Stimulated activated CD4-positive, alpha-beta T cell treated with anti-CD3 and anti-CD28 coated beads, Interleukin-1b, Interleukin-23, amount 100 ng/mL, for 4 hours (primary cell): ENCODE measurements around the gene CACNA1F.
A peak's percentile ranks its signal among the peaks of the same experiment; 100 is the strongest.

ENCODE experiments used
- DNase-seq, 2 donors: peaks; one replicate each; pipeline ENCODE4 v3.0.0-alpha.2; 2020; ENCODE audit warnings: low read depth in 2 of 2

The CACNA1F gene

DNA sequence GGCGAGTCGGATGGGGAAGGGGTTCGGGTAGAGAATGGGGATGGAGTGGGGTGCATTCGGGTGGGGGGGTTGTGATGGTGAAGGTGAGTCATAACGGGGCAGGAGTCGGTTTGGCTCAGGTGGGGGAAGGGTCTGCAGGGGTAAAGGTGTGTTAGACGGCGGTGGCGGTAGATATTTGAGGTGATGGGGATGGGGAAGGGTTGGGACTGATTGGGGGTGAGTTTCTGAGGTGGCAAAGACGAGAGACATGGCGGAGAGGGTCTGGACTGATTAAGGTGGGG lies 33.9 kb downstream of the CACNA1F start:
- DNase-seq: no peak

DNA sequence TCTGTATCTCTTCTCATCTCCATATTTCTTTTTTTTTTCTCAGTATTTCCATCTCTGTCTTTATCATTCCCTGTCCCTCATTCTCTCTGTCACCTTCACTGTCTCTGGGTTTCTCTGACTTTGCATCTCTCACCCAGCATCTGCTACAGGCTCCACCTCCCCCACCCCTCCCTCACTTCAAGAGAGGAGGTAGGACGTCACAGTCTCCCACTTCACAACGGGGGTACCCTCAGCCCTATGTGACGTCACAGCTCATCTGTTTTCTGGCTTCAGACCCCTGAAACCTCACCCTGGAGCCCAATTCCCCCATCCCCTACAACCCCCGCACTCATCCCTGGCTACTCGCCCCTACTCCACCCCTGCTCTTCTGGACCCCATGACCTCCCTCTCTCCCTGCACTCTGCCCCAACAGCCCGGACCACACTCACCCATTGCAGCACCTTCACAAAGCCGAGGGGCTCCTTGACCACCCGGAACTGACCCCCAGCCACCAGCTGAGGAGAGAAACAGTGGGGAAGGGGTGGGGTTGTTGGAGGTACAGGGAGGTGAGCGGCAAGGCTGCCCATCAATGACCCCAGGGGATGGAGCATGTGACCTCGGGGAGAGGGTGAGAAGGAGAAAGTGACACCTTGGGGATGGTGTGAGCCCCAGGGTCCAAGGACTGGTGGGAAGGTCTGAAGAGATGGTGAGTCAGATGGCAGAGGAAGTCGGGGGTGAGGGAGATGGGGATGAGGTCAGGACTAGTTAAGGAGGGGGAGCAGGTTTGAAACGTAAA lies 34.4 kb downstream of the CACNA1F start:
- DNase-seq: no peak

- no peak for DNase-seq
These were observed 35.5 kb downstream of the CACNA1F start for GRCh38 chrX:49197543-49198087.

- DNase-seq: no peak
These were observed 39.6 kb downstream of the CACNA1F start for GRCh38 chrX:49193542-49193964.

- no peak for DNase-seq
These were observed 40.3 kb downstream of the CACNA1F start for GRCh38 chrX:49192722-49193328.

- no peak for DNase-seq
These were observed 41.5 kb downstream of the CACNA1F start for GRCh38 chrX:49191574-49192011.

DNA sequence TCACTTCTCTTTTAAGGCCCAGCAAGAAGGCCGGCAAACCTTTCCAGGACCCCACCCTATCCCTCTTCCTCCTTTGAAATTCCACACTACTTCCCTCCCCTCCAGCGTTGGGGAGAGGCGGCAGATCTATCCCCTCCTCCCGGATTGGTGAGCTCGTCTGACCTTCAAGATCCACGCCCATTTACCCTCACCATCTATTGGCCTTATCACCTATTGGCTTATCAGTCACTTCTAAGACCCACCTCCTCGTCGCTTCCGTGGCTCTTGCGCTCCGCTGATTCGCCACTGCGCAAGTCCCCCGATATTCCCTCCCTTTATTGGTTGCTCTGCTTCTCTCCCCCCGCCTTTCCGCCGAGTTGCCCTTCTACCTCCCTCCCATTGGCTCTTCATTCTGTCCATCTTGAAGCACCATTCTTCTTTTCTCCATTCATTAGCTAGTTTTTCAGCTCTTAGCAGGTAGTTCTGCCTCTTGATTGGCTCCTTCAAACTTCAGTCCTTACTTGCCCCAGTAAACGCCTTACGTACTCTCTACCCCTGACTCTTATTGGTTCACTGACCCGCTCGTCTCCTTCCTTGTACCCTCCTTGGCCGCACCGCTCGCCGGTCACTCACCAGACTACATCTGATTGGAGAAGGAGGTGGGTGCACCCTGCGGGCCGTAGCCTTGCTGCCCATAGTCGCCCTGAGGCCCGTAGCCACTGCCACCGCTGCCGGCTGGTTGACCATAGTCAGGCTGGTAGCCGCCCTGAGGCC lies 42.1 kb downstream of the CACNA1F start:
- peak; percentile 57 to 73 for DNase-seq

DNA sequence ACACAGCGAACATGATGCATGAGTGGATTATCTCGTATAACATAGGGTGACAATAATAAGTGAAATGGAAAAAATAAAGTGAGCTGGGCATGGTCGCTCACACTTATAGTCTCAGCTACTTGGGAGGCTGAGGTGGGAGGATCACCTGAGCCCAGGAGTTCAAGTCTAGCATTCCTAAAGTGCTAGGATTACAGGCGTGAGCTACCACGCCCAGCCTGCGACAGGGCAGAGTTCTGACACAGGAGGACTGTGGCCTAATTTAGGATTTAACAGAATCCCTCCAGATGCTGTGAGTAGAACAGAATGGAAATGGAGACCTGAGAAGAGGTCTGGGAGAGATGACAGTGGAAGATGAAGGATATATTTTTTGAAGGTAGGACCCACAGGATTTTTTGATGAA lies 43.5 kb downstream of the CACNA1F start:
- no peak for DNase-seq

GRCh38 chrX:49188468-49189076 lies 44.6 kb downstream of the CACNA1F start:
- no peak for DNase-seq

- DNase-seq: no peak
These were observed 45.6 kb downstream of the CACNA1F start for GRCh38 chrX:49187526-49187925.

DNA sequence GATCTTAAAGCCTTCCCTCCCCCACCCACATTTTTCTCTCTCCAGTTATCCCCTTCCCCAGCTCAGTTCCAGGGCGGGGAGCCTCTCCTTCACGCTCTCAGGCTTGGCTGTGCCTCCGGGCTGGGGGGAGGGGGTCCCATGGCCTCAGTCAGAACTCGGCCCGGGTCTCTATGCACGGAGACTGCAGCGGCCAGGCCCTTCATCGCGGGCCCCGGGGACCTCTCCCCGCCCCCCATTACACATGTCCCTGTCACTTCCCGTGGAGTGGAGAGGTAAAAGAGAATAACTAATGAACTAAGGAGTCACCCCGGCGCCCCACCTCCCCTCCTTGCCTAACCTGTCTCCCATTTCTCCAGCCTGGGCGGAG lies 46.1 kb downstream of the CACNA1F start:
- DNase-seq: no peak

GRCh38 chrX:49186125-49187027 lies 46.8 kb downstream of the CACNA1F start, which contains the start of gene PRICKLE3:
TSS of gene PRICKLE3 (minus strand) at chrX:49186373. CDS start at chrX:49186297, 76 bp downstream.
- peak; percentile 47 to 69 for DNase-seq

DNA sequence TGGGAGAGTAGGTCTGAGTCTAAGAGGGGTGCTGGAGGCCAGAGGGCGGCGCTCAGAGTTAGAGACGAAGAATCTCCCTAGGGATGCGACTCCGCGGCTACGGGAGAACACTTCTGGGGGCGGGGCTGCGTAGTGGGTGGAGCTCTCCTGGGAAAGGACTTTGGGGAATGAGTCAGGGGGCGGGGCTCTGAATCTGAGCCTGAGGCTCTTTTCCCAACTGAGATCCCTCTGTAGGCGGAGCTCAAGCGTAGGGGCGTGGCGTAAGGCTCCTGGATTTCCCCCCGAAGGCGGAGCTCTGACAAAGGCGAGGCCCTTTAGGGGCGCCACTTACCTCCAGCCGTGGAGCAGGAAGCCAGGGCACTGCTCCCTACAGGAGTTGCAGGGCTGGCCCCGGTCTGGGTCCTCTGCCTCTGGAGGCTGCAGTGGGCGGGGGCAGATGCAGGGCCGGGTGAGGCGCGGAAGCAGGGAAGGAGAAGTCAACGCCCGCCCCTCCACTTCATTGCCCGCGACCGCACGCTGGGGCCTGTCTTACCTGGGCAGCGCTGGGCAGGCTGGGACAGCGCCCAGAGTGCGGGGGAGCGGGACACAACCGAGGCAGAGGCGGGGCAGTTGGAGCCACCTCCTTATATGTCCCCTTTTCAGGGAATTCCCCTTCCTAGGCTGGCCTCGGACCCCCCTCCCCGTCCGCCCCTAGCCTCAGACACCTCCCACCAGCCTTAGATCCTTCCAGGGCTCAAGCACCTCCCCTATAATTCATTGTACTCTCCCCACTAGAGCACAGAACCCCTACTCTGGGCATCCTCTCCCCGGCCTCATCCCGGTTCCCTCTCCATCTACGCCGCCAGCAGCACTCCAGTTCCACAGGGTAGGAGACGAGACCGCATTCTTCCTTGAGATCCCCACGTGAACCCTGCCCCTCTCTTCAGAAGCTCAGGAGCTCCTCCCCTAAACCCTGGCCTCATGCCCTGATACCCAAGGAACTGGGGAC lies 48.6 kb downstream of the CACNA1F start:
- no peak for DNase-seq

DNA sequence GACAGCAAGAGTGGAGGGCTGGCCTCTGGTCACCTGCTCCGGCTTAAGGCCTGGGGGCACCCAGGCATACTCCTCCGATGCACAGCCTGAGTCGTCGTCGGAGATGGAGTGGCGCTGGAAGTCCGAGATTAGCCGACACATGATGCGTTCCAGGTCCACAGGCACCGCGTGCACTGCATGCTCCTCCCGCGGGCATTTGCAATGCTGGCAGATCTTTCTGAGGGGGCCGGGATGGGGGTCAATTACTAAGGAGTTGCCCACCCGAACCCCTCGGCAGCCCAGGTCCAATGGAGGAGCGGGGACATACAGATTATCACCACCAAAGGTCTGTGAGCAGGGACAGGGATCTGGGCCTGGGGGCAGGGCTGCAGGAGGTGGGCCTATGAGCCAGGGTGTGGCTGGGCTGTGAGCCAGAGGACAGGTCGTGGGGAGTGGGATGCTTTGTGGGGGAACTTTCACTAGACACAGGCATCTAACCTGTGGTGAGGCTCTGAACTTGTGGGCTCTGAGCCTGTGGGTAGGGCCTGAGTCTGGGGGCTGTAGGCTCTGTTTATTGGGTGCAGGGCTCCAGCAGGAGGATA lies 49.3 kb downstream of the CACNA1F start:
- DNase-seq: no peak

GRCh38 chrX:49179358-49179757 lies 53.8 kb downstream of the CACNA1F start:
- DNase-seq: no peak

DNA sequence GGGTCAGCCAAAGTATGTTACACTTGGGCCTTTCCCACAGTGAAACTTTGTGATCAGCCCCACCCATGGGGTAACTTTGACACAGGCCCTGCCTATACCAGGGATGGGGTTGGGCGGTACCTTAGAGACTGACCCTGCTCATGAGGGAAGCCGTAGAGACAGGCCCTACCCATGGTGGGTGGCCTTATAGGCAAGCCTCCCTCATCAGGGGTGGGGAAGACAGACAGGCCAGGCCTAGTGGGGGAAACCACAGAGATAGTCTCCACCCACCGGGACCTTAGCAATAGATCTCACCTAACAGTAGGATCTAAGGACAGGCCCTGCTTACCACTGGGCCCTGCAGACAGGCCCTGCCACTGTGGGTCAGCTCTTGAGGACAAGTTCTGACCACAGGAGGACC lies 54.6 kb downstream of the CACNA1F start:
- no peak for DNase-seq

DNA sequence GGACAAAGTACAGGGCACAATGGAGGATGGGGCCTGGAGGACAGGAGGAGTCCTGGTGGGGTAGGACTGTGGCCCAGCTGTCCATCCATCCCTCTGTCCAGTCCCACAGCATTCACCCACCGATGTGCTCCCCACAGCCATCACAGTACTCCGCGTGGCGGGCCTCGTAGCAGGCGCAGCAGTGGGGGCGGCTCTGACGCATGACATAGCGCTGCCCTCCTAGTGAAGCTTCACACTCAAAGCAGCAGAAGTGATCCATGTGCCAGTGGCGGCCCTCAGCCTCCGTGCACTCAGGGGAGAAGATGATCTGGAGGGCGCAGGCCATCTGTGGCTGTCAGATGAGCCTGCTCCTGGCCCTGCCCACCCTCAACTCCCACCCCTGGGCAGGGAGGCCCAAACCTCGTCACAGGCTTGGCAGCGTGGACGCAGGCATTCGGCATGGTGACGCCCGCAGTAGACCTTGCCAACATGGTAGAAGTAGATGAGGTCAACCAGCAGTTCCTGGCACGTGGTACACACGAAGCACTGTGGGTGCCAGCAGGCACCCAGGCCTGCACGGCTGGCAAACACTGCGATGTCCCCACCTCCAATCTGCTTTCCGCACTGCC lies 55.2 kb downstream of the CACNA1F start:
- no peak for DNase-seq

DNA sequence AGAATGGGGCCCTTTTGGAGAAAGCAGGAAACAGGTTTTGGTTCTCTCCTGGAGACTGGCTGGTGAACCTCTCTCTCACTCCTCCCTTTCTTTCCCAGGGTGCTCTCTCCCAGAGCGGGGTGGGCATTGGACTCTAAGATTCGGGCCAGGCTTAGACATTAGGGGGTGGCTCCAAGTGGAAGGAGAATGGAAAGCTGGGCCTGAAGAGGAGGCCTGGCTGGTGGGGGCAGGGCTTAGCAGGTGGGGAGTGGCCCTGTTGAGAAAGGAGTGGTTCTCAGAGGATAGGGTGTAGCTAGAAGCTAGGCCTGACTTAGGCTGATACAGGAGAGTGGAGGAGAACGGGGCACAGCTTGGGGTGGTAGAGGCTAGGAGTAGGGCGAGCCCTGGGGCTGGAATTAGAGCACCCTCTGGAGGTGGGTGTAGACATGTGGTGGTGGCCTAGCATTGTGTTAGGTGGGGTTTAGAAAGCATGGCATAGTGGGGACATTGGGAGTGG lies 55.8 kb downstream of the CACNA1F start:
- no peak for DNase-seq
